HCT116 (cell line): ENCODE data around the gene DGKB.

Source experiments
- CBX3 ChIP-seq: IDR thresholded peaks from 2 replicates; pipeline ENCODE4 v1.6.1; 2012; ENCODE audit warnings: low read depth
- CEBPB ChIP-seq: IDR thresholded peaks from 2 replicates; pipeline ENCODE4 v1.6.1; 2012; ENCODE audit warnings: low read depth
- EZH2 ChIP-seq: fragments of 200-600 bp; sonication (generic); IDR thresholded peaks from 2 replicates; pipeline ENCODE4 v1.6.1; 2017; ENCODE audit warnings: antibody characterized with exemption, mixed run types
- FOSL1 ChIP-seq: IDR thresholded peaks from 2 replicates; pipeline ENCODE4 v1.6.1; 2012; ENCODE audit warnings: low read depth
- POLR2A ChIP-seq: IDR thresholded peaks from 2 replicates; pipeline ENCODE4 v1.7.0; 2011; ENCODE audit warnings: borderline replicate concordance; ENCODE audit not compliant: insufficient read depth, insufficient read length; ENCODE audit errors: extremely low read depth
- POLR2AphosphoS5 ChIP-seq: IDR thresholded peaks from 2 replicates; pipeline ENCODE4 v1.6.1; 2011; ENCODE audit warnings: mild to moderate bottlenecking, low read depth, low read length, moderate library complexity
- SP1 ChIP-seq: IDR thresholded peaks from 2 replicates; pipeline ENCODE4 v1.6.1; 2012; ENCODE audit warnings: low read depth
- ZFX ChIP-seq: fragments of 450-650 bp; IDR thresholded peaks from 2 replicates; pipeline ENCODE4 v1.6.1; 2017
- TF ChIP-seq, protein P1 (sequence below): IDR thresholded peaks from 2 replicates; pipeline ENCODE4 v1.6.1; 2012
- TF ChIP-seq, protein P2 (sequence below), 3 experiments: fragments of 200-600 bp in 1 of 3; sonication (generic) in 1 of 3; IDR thresholded peaks in 2 of 3; conservative IDR thresholded peaks in 1 of 3; 2 replicates each; pipeline ENCODE4 v1.5.1; 2012 to 2017; ENCODE audit warnings: low read depth in 2 of 3, low read length in 2 of 3, antibody characterized with exemption in 1 of 3, borderline replicate concordance in 1 of 3, control low read depth in 1 of 3, mild to moderate bottlenecking in 1 of 3, mixed read lengths in 1 of 3, mixed run types in 1 of 3, moderate library complexity in 1 of 3; ENCODE audit not compliant: insufficient read depth in 1 of 3
- TF ChIP-seq, protein P3 (sequence below): IDR thresholded peaks from 2 replicates; pipeline ENCODE4 v1.6.1; 2012
- TF ChIP-seq, protein P4 (sequence below): IDR thresholded peaks from 2 replicates; pipeline ENCODE4 v1.6.1; 2012; ENCODE audit warnings: low read depth

DNA sequence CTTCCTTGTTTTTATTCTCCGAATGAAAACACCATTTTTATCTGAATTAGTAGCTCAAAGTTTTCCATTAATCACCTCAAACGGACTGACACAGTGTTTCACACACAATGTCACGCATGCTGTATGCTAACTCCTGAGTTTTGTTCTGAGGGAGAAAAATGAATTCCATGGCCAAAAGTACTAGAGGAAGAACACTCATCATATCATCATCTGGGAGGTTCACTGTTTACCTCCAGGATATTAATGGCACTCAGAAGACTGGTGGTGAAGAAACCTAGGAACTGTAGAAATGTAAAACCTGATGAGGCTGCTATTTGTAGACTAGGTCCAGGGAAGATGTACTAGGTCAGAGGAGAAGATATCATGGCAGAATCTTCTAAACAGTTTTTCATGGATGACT is 517.5 kb downstream of the DGKB start:
- TF ChIP-seq, protein P1, sequence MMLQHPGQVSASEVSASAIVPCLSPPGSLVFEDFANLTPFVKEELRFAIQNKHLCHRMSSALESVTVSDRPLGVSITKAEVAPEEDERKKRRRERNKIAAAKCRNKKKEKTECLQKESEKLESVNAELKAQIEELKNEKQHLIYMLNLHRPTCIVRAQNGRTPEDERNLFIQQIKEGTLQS: no peak
- TF ChIP-seq SP1 (no peak), POLR2A (no peak), EZH2 (no peak), FOSL1 (no peak), ZFX (no peak), CBX3 (no peak), POLR2AphosphoS5 (no peak), CEBPB (no peak)
- TF ChIP-seq, protein P2, sequence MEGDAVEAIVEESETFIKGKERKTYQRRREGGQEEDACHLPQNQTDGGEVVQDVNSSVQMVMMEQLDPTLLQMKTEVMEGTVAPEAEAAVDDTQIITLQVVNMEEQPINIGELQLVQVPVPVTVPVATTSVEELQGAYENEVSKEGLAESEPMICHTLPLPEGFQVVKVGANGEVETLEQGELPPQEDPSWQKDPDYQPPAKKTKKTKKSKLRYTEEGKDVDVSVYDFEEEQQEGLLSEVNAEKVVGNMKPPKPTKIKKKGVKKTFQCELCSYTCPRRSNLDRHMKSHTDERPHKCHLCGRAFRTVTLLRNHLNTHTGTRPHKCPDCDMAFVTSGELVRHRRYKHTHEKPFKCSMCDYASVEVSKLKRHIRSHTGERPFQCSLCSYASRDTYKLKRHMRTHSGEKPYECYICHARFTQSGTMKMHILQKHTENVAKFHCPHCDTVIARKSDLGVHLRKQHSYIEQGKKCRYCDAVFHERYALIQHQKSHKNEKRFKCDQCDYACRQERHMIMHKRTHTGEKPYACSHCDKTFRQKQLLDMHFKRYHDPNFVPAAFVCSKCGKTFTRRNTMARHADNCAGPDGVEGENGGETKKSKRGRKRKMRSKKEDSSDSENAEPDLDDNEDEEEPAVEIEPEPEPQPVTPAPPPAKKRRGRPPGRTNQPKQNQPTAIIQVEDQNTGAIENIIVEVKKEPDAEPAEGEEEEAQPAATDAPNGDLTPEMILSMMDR (IDR thresholded peaks at IDR 0.05 in 2 of 3, conservative IDR thresholded peaks at IDR 0.05 in 1 of 3; ENCODE audit: borderline replicate concordance in 1 of 3, insufficient read depth in 1 of 3, low read depth in 2 of 3, low read length in 2 of 3): no peak
- TF ChIP-seq, protein P3, sequence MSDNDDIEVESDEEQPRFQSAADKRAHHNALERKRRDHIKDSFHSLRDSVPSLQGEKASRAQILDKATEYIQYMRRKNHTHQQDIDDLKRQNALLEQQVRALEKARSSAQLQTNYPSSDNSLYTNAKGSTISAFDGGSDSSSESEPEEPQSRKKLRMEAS: no peak
- TF ChIP-seq, protein P4, sequence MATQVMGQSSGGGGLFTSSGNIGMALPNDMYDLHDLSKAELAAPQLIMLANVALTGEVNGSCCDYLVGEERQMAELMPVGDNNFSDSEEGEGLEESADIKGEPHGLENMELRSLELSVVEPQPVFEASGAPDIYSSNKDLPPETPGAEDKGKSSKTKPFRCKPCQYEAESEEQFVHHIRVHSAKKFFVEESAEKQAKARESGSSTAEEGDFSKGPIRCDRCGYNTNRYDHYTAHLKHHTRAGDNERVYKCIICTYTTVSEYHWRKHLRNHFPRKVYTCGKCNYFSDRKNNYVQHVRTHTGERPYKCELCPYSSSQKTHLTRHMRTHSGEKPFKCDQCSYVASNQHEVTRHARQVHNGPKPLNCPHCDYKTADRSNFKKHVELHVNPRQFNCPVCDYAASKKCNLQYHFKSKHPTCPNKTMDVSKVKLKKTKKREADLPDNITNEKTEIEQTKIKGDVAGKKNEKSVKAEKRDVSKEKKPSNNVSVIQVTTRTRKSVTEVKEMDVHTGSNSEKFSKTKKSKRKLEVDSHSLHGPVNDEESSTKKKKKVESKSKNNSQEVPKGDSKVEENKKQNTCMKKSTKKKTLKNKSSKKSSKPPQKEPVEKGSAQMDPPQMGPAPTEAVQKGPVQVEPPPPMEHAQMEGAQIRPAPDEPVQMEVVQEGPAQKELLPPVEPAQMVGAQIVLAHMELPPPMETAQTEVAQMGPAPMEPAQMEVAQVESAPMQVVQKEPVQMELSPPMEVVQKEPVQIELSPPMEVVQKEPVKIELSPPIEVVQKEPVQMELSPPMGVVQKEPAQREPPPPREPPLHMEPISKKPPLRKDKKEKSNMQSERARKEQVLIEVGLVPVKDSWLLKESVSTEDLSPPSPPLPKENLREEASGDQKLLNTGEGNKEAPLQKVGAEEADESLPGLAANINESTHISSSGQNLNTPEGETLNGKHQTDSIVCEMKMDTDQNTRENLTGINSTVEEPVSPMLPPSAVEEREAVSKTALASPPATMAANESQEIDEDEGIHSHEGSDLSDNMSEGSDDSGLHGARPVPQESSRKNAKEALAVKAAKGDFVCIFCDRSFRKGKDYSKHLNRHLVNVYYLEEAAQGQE: no peak
